Measurements from ENCODE around the gene KSR2. TPM values are rescaled to one million over a fixed set of nuclear protein-coding genes. Genes with fewer than 3 reads are reported as not detected.

The KSR2 gene
- total and polyA plus RNA-seq, 4 donors, result 0.09 to 1.8 (median 0.37) TPM

DNA sequence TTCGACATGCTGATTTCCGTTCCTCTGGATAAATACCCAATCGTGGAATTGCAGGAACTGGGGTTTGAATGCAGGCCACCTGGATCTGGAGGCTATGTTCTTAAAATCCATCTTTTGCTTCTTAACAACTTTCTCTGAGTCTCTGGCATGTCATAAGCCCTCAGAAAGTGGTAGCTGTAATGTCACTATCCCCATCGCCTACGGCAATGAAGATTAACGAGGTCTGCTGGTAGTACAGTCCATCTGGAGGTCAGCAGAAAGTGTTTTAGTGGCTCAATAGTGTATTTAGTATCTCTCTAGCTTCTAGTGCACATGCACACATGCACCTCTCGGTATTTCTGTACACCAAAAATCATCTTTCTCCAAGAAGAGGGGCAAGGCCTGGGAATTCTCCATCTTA, 477.1 kb downstream of the KSR2 start:
- Histone ChIP-seq H3K4me1 (ENCODE audit: control insufficient read depth in 5 of 5, insufficient read depth in 5 of 5, low read length in 5 of 5) (peaks cover 0 to 2% (median 0%) of the 10 kb centered on the region in 5 donors), H3K4me3 (no peak overlapping the region), H3K36me3 (ENCODE audit: control insufficient read depth in 4 of 4, insufficient read depth in 4 of 4, low read length in 4 of 4) (no peaks in the 10 kb centered on the region), H3K9me3 (ENCODE audit: control insufficient read depth in 4 of 4, insufficient read depth in 3 of 4, low read length in 3 of 4) (no peaks in the 10 kb centered on the region), H3K27me3 (ENCODE audit: control insufficient read depth in 3 of 3, insufficient read depth in 3 of 3, low read length in 2 of 3) (no peaks in the 10 kb centered on the region), H3K9ac (ENCODE audit: insufficient read depth in 1 of 2, low read length in 2 of 2) (no peak overlapping the region), H3K27ac (ENCODE audit: low read depth in 1 of 2, low read length in 1 of 2) (no peak overlapping the region)
- DNase-seq (no peak), ATAC-seq (ENCODE audit: insufficient read depth, low FRiP score) (no peak)
- TF ChIP-seq, protein P1, sequence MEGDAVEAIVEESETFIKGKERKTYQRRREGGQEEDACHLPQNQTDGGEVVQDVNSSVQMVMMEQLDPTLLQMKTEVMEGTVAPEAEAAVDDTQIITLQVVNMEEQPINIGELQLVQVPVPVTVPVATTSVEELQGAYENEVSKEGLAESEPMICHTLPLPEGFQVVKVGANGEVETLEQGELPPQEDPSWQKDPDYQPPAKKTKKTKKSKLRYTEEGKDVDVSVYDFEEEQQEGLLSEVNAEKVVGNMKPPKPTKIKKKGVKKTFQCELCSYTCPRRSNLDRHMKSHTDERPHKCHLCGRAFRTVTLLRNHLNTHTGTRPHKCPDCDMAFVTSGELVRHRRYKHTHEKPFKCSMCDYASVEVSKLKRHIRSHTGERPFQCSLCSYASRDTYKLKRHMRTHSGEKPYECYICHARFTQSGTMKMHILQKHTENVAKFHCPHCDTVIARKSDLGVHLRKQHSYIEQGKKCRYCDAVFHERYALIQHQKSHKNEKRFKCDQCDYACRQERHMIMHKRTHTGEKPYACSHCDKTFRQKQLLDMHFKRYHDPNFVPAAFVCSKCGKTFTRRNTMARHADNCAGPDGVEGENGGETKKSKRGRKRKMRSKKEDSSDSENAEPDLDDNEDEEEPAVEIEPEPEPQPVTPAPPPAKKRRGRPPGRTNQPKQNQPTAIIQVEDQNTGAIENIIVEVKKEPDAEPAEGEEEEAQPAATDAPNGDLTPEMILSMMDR (IDR thresholded peaks at IDR 0.05; ENCODE audit: control extremely low read depth, extremely low read depth), result no peak
- 85 to 87% methylated on average over 7 of the region's 7 CpGs for WGBS, 2 donors

DNA sequence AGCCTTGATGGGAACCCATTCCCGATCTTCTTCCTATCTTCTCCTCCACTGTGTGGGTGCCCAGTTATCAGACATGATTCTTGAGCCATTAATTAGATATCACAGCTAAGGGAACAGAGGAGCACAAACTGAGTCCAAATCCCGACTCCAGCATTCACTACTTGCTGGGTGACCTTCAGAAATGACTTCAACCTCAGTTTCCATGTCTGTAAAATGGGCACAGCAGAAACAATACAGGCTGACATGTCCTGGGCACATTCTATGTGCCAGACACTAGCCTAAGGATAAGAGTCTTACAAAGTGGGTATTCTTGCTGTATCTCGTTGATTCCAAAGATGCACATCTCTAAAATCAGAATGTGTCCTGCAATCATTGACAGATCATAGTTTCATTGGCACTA, 478.7 kb downstream of the KSR2 start:
- TF ChIP-seq, protein P1 (IDR thresholded peaks at IDR 0.05; ENCODE audit: control extremely low read depth, extremely low read depth), result no peak
- H3K27me3 ChIP-seq (ENCODE audit: control insufficient read depth in 3 of 3, insufficient read depth in 3 of 3, low read length in 2 of 3), result peaks cover 0 to 2% (median 0%) of the 10 kb centered on the region in 3 donors
- WGBS, 2 donors, result 90 to 94% methylated on average over 3 of the region's 3 CpGs
- no peaks in the 10 kb centered on the region for H3K4me1 ChIP-seq (ENCODE audit: control insufficient read depth in 5 of 5, insufficient read depth in 5 of 5, low read length in 5 of 5)
- H3K27ac ChIP-seq (ENCODE audit: low read depth in 1 of 2, low read length in 1 of 2), result no peak overlapping the region
- DNase-seq, result no peak
- no peak overlapping the region for H3K9ac ChIP-seq (ENCODE audit: insufficient read depth in 1 of 2, low read length in 2 of 2)
- H3K36me3 ChIP-seq (ENCODE audit: control insufficient read depth in 4 of 4, insufficient read depth in 4 of 4, low read length in 4 of 4), result no peaks in the 10 kb centered on the region
- H3K4me3 ChIP-seq, result no peak overlapping the region
- no peak for ATAC-seq (ENCODE audit: insufficient read depth, low FRiP score)
- no peaks in the 10 kb centered on the region for H3K9me3 ChIP-seq (ENCODE audit: control insufficient read depth in 4 of 4, insufficient read depth in 3 of 4, low read length in 3 of 4)

DNA sequence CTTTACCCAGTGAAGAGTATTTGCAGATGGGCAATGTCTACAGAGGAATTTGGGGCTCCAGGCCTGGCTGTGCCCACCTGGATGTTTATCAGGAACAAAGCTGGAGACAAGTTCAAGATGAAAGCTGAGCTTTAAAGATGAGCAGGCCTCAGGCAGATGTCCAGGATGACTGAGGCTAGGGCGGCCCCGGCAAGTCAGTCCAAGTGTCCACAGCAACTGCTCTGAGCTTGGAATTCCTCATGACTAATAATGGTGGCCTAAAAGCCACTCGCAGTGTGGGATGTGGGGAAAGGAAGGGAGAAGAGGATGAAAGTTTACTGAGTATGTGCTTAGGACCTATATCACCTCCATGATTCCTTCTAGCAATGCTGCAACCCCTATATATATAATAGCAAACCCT, 479.1 kb downstream of the KSR2 start:
- ATAC-seq (ENCODE audit: insufficient read depth, low FRiP score) (no peak), DNase-seq (no peak)
- Histone ChIP-seq H3K27ac (ENCODE audit: low read depth in 1 of 2, low read length in 1 of 2) (no peak overlapping the region), H3K36me3 (ENCODE audit: control insufficient read depth in 4 of 4, insufficient read depth in 4 of 4, low read length in 4 of 4) (no peaks in the 10 kb centered on the region), H3K9ac (ENCODE audit: insufficient read depth in 1 of 2, low read length in 2 of 2) (no peak overlapping the region), H3K27me3 (ENCODE audit: control insufficient read depth in 3 of 3, insufficient read depth in 3 of 3, low read length in 2 of 3) (peaks cover 0 to 2% (median 0%) of the 10 kb centered on the region in 3 donors), H3K4me1 (ENCODE audit: control insufficient read depth in 5 of 5, insufficient read depth in 5 of 5, low read length in 5 of 5) (no peaks in the 10 kb centered on the region), H3K4me3 (no peak overlapping the region), H3K9me3 (ENCODE audit: control insufficient read depth in 4 of 4, insufficient read depth in 3 of 4, low read length in 3 of 4) (no peaks in the 10 kb centered on the region)
- TF ChIP-seq, protein P1 (IDR thresholded peaks at IDR 0.05; ENCODE audit: control extremely low read depth, extremely low read depth), result no peak
- WGBS, 2 donors, result 95% methylated on average over 3 of the region's 3 CpGs
